ENCODE measurements around the gene NRXN3. TPM values are rescaled to one million over a fixed set of nuclear protein-coding genes. Genes with fewer than 3 reads are reported as not detected.
"Not testable (repeated sequence)": the region's sequence is repeated elsewhere in the genome, so short reads cannot be mapped to it uniquely, and the experiment has no call there.

NRXN3 gene
- total RNA-seq, 3 donors from 2014 or later = 2.1 to 27.3 (median 2.6) TPM

DNA sequence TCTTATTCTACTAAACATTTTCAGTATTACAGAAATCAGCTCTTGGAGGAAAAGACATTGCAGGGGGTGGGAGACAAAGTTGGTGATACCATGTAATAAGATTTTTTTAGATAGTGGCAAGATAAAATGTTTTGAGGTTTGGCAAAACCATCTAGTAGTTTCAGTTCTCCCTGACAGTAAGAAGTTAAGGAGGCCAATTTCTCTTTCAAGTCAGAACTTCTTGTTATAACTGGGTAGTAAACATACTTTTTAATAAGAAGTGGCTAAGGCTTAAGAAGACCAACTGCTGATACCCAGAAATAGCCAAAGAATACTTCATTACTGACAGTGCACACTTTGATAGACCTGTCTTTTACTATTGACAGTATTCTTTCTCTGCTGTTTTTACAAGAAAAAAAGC, 1588.8 kb downstream of the NRXN3 start:
- TF ChIP-seq, protein P1, sequence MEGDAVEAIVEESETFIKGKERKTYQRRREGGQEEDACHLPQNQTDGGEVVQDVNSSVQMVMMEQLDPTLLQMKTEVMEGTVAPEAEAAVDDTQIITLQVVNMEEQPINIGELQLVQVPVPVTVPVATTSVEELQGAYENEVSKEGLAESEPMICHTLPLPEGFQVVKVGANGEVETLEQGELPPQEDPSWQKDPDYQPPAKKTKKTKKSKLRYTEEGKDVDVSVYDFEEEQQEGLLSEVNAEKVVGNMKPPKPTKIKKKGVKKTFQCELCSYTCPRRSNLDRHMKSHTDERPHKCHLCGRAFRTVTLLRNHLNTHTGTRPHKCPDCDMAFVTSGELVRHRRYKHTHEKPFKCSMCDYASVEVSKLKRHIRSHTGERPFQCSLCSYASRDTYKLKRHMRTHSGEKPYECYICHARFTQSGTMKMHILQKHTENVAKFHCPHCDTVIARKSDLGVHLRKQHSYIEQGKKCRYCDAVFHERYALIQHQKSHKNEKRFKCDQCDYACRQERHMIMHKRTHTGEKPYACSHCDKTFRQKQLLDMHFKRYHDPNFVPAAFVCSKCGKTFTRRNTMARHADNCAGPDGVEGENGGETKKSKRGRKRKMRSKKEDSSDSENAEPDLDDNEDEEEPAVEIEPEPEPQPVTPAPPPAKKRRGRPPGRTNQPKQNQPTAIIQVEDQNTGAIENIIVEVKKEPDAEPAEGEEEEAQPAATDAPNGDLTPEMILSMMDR (IDR thresholded peaks at IDR 0.05) = no peak
- Histone ChIP-seq H3K4me3 (no peak overlapping the region), H3K4me1 (ENCODE audit: low read depth) (no peaks in the 10 kb centered on the region), H3K36me3 (ENCODE audit: low read depth) (no peaks in the 10 kb centered on the region), H3K9me3 (no peaks in the 10 kb centered on the region)
- DNase-seq = no peak
- intact Hi-C loops (cut with DNase I, micrococcal nuclease) = no loop called here
- ATAC-seq = no peak

DNA sequence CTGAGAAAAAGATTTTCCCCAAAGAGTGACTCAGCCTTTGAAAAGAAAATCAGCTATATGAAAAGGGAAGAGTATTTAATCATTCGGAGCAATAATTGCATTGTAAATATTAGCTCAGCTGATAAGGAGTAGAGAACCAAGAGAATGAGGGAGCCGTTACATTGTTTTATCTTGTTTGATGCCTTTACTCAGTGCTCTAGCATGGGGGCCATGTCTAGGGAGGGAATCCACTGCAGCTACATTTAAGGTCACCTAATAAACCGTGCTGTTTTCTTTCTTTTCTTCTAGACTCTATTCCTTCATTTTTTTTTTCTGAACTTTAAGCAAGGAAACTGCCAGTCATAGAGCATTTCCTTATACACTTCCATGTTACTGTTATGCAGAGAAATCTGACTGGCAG, 1594.2 kb downstream of the NRXN3 start:
- Histone ChIP-seq H3K9me3 (no peaks in the 10 kb centered on the region), H3K4me1 (ENCODE audit: low read depth) (no peaks in the 10 kb centered on the region), H3K36me3 (ENCODE audit: low read depth) (no peaks in the 10 kb centered on the region), H3K4me3 (no peak overlapping the region)
- TF ChIP-seq, protein P1 (IDR thresholded peaks at IDR 0.05) = no peak
- DNase-seq (no peak), ATAC-seq (no peak)
- intact Hi-C loops (cut with DNase I, micrococcal nuclease) = no loop called here

DNA sequence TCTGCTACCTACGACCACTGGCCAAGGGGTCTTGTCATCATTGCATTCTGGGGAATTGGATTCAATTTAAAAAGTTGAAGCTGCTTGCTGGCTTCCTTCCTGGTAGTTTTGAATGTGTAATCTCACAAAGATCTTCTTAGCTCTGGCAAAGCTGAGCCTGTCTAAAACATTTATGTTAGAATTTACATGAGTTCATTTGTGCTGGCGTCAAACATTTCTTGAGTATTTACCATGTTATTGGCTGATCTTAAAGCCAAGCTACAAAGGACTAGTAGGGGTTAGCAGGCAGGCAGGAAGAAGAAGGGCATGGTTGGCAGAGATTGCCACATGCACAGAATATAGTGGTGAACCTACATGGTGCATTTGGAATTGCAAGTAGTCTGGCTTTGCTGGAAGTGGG, 1596.3 kb downstream of the NRXN3 start:
- Histone ChIP-seq H3K4me3 (no peak overlapping the region), H3K4me1 (ENCODE audit: low read depth) (no peaks in the 10 kb centered on the region), H3K36me3 (ENCODE audit: low read depth) (no peaks in the 10 kb centered on the region), H3K9me3 (no peaks in the 10 kb centered on the region)
- no peak for DNase-seq
- no peak for ATAC-seq
- intact Hi-C loops (cut with DNase I, micrococcal nuclease) = no loop called here
- TF ChIP-seq, protein P1 (IDR thresholded peaks at IDR 0.05) = no peak

DNA sequence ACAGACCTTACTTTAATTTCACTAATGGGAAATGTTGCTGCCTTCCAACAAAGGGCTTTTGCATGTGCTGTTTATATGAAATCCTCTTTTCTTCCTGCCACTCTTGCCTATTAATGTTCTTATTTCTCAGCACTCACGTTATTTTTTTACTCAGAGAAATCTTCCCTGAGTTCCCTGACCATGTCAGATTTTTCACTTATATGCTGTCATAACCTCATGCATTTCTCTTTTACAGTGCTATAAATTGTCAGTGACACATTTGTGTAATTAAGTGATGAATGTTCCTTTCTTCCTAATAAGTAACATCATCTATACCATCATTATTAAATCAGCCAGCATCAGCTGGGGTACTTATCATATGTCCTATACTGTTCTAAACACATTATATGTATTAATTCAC, 1597.1 kb downstream of the NRXN3 start:
- intact Hi-C loops (cut with DNase I, micrococcal nuclease) = no loop called here
- Histone ChIP-seq H3K36me3 (ENCODE audit: low read depth) (no peaks in the 10 kb centered on the region), H3K9me3 (no peaks in the 10 kb centered on the region), H3K4me3 (no peak overlapping the region), H3K4me1 (ENCODE audit: low read depth) (no peaks in the 10 kb centered on the region)
- no peak for ATAC-seq
- TF ChIP-seq, protein P1 (IDR thresholded peaks at IDR 0.05) = no peak
- no peak for DNase-seq

DNA sequence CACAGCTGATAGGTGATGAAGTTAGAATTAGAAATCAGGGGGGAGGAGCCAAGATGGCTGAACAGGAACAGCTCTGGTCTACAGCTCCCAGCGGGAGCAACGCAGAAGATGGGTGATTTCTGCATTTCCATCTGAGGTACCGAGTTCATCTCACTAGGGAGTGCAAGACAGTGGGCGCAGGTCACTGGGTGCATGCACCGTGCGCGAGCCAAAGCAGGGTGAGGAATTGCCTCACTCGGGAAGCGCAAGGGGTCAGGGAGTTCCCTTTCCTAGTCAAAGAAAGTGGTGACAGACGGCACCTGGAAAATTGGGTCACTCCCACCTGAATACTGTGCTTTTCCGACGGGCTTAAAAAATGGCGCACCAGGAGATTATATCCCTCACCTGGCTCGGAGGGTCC, 1597.5 kb downstream of the NRXN3 start:
- H3K36me3 ChIP-seq (ENCODE audit: low read depth); H3K4me3 ChIP-seq; H3K9me3 ChIP-seq; DNase-seq; ATAC-seq; intact Hi-C loops (cut with DNase I, micrococcal nuclease); H3K4me1 ChIP-seq (ENCODE audit: low read depth): not testable (repeated sequence)

DNA sequence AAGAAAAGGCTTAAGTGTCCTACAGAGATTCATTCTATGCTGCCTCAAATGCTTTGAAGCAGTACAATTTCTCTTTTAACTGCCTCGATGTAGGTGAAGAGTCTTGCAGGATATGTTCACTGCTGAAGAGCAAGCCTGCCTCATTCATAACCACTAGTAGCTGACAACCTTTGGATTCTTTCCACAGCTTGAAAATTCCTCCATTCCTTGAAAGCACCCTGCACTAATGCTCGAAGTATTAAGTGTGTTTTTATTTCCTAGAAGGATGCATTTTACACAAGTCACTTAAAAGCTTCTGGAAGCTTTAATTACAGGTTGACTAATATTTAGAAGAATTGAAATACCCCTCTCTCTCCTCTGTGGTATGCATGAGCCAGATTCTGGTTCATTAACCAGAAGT, 1611.7 kb downstream of the NRXN3 start:
- DNase-seq (no peak), ATAC-seq (no peak)
- H3K4me1 ChIP-seq (ENCODE audit: low read depth) = no peaks in the 10 kb centered on the region
- TF ChIP-seq, protein P1 (IDR thresholded peaks at IDR 0.05) = no peak
- H3K9me3 ChIP-seq = no peaks in the 10 kb centered on the region
- H3K4me3 ChIP-seq = no peak overlapping the region
- H3K36me3 ChIP-seq (ENCODE audit: low read depth) = no peaks in the 10 kb centered on the region
- intact Hi-C loops (cut with DNase I, micrococcal nuclease) = no loop called here
